GM12874 (cell line): ENCODE results near the gene KLHL17.

Experiments used
- TF ChIP-seq, protein P1 (sequence below): IDR thresholded peaks from 2 replicates; pipeline ENCODE4 v1.5.1; 2011; ENCODE audit warnings: low read depth, mild to moderate bottlenecking, control low read depth, low read length, moderate library complexity; ENCODE audit not compliant: insufficient read depth

Gene KLHL17

DNA sequence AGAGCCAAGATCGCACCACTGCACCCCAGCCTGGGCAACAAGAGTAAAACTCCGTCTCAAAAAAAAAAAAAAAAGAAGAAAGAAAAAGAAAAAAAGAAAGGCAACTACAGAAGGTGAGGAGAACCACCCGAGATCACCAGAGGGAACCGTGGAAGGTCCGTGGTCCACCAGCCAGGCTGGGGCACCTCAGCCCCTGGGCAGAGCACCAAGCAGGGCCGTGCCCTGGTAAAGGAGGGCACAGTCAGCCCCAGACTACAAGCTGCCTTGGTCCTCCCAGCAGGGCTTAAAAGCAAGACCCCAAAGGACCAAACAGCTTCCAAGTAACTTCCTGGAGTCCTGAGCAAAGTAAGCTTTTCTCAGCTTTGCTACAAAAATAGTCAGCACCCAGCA, 45.5 kb upstream of the KLHL17 start:
- TF ChIP-seq, protein P1, sequence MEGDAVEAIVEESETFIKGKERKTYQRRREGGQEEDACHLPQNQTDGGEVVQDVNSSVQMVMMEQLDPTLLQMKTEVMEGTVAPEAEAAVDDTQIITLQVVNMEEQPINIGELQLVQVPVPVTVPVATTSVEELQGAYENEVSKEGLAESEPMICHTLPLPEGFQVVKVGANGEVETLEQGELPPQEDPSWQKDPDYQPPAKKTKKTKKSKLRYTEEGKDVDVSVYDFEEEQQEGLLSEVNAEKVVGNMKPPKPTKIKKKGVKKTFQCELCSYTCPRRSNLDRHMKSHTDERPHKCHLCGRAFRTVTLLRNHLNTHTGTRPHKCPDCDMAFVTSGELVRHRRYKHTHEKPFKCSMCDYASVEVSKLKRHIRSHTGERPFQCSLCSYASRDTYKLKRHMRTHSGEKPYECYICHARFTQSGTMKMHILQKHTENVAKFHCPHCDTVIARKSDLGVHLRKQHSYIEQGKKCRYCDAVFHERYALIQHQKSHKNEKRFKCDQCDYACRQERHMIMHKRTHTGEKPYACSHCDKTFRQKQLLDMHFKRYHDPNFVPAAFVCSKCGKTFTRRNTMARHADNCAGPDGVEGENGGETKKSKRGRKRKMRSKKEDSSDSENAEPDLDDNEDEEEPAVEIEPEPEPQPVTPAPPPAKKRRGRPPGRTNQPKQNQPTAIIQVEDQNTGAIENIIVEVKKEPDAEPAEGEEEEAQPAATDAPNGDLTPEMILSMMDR, result no peak

DNA sequence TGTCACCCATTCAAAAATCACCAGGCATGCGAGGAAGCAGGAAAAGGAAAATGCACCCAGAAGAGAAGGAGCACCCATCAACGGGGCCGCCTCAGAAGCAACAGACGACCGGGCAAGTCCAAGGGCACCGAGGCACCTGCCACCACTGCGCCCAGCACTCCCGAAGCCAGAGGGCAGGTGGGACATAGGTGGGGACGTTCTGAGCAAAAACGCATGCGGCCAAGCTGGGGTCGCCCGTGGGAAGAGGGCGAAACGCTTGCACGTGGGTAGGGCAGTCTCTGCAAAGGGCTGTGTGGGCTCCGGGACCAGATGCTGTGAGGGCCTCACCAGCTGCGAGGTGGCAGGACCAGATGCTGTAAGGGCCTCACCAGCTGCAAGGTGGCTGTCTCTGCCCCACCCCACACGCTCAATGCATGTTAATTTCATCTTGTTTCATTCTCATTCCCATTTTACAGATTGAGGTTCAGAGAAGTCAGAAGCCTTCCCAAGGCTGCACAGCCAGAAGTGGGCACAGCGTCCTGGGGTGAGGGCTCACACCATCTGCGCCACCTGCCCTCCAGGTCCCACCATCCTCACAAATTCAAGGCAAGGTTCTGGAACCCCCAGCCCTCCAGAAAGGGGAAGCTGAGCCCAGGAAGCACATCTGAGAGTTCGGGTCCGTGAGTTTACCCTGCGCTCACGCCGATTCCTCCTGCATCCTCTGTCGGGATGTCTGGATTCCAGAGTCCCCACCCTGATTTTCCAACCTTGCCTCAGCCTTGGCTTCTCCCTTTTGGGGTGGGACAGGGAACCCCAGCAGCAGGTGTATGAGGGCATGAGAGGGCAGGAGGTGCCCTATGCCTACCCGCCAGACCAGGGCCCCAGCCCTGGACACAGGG, 44.9 kb upstream of the KLHL17 start:
- TF ChIP-seq, protein P1, result no peak

DNA sequence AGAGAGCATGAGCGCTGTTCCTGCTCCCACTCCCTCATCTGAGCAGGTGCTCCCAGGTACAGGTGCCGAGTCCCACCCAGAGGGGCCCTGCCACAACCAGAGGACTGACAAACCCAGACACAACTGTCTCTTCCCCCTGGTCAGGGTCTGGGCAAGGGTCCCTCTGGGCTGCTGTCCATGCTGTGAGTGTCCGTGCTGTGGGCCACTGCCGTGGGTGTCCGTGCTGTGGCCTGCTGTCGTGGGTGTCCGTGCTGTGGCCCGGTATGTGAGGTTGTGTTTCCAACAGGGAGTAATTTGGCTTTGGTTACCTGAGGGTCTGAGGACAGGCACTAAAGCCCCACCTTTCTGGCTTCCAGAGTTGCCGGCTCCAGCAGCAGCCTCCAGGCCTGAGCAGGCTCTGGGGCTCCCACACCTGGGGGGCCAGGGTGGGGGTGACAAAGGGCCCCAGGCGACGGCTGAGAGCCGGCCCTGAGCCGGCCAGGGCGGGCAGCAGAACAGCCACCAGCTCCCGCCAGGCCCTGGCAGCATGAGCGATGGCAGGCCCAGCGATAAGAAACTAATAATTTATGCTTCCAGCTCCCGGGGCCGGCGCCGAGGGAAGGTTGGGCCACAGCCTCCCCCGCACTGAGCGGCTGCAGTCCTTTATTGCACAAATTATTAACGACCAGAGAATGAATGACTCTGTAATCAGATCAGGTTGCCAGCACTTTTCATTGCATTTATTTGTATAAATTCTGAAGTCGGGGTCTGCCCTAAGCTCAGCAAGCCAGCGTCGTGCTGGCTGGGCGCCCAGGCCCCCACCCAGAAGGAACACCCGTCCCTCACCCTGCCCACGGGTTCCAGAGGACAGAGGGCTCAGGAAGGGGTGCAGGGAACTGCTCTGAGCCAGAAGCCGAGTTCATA, 44.0 kb upstream of the KLHL17 start:
- TF ChIP-seq, protein P1, result no peak

DNA sequence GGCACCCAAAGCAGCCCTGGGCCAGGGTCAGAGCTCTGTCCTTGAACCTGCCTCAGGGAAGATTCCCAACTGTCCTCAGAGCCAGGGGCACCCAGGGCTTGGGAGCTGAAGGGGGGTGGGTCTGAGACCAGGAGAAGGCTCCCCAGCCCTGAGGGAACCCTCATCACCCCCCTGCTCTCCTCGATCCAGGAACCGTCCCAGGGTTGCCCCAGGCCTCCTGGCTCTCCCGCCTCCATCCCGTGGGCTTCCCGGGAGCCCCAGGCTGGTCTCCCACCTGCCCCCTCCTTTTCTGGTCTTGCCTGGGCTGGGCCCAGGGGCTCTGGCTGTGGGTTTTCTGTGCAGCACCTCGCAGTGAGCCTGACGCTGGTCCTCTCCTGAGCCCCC, 43.3 kb upstream of the KLHL17 start:
- TF ChIP-seq, protein P1, result no peak

DNA sequence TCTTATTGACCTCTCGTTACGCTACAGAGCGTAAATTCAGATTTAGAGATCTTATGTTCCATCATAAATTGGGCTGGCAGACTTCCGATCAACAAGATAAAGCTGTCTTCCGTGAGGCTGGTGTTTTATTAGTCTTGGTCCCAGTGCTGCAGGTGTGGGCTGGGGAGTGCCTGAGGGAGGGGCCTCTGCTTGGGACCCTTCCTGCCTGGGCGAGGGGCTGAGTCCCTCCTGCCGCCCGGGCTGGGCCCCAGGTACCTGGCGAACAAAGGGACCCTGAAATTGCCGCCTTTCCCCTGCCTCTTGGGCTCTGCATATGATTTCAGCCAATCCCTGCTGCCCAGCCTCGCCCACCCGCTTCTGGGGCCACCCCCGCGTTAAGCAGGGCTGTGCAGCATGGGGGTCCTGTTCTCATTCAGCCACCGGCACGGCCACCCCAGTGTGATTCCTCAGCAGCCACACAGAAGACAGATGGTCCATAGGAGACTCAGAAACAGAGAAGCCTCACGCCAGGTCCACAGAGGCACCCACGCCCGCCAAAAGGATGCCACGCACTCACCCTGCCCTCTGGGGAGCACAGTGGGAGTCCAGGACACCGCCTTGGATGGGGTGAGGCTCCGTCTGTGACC, 42.8 kb upstream of the KLHL17 start:
- TF ChIP-seq, protein P1, result no peak

DNA sequence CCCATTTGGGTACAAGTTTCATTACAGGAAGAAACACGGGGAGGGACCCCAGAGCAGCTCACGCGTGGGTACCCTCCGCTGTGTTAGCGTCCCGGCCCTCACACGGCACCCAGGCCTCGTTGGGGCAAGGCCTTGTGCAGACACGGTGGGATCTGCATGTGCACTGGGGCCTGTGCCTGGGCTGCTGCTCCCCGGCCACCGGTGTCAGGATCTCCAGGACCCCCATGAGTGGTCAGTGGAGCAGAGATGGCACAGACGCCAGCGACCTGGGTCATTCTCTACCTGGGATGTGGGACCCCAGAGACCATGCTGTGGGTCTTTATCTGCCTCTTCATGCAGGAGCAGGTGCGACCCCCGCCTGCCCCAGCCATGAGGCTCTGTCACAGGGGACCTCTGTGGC, 42.0 kb upstream of the KLHL17 start:
- TF ChIP-seq, protein P1, result no peak

DNA sequence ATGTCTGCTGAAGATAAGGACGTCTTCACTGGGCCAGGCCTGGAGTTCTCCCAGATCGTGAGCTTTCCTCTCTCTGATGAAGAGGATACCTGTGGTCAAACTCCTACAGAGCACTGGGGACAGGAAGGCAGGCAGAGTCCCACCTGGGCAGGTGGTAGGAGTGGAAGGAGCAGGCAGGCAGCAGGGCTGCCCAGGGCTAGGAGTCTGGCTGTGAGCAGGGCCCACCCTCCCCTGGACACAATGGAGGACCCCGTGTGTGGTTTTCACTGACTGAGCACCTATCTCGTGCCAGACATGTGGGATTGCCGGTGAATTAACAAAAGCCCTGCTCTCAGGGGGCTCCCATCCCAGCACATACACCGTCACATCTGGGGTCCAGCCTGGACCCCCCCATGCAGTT, 41.5 kb upstream of the KLHL17 start:
- TF ChIP-seq, protein P1, result no peak
